ENCODE results near the gene RPE. TPM values are rescaled to one million over a fixed set of nuclear protein-coding genes. Genes with fewer than 3 reads are reported as not detected.
A peak's percentile ranks its signal among the peaks of the same experiment; 100 is the strongest.

Gene RPE
- total RNA-seq, 4 donors from 2014 or later, result 37.0 to 49.4 (median 39.5) TPM

DNA sequence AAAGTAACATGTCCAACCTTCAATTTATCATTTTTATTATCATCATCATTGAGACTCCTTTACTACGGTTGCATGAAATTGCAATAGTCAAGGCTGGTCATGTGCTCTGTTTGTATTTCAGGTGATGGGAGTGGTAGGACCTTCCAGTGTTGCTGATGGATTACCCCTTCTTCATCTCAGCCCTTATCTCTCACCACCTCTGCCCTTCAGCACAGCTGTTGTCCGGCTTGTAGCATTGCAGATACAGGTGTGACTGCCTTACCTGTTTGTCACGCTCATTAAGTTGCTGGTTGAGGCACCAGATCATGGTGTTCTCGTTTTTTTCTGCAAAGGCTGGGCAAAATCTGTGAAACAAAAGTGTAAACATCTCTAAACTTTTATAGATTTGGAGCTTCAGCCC lies 31.7 kb upstream of the RPE start:
- WGBS, result 80% methylated on average over 4 of the region's 4 CpGs
- Histone ChIP-seq H3K36me3 (no peaks in the 10 kb centered on the region), H3K27me3 (no peaks in the 10 kb centered on the region), H3K27ac (replicated peaks in 1 of 4) (no peak overlapping the region), H3K4me1 (no peaks in the 10 kb centered on the region), H3K4me3 (no peak overlapping the region), H3K9me3 (no peaks in the 10 kb centered on the region)
- intact Hi-C loops (cut with DNase I), result no loop called here
- no peak for TF ChIP-seq POLR2A (IDR thresholded peaks at IDR 0.05; ENCODE audit: low read depth)
- TF ChIP-seq CTCF (IDR thresholded peaks at IDR 0.05), result no peak
- no peak for TF ChIP-seq POLR2AphosphoS5 (IDR thresholded peaks at IDR 0.05)
- TF ChIP-seq EP300 (IDR thresholded peaks at IDR 0.05), result no peak
- DNase-seq (ENCODE audit: extremely low spot score), result no peak

DNA sequence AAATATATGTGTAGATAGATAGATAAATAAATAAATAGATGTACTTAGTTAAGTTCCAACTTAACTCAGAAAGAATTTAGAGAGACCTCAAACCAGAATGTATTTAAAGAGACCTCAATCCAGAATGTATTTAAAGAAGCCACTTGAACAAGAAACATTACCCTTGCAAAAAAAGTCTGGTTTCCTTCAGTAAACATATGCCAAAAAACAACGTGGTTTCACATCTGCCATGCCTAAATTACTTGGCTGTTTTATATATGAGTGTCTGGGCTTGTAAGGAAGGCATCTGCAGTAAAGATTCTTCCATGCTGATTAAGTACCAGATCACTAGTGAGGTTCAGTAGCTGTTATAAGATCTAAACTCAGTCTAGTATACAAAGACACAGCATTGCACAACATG lies 29.1 kb upstream of the RPE start:
- Histone ChIP-seq H3K9me3 (no peaks in the 10 kb centered on the region), H3K36me3 (no peaks in the 10 kb centered on the region), H3K27ac (replicated peaks in 1 of 4) (no peak overlapping the region), H3K4me1 (no peaks in the 10 kb centered on the region), H3K27me3 (peaks cover 0 to under 1% (median 0%) of the 10 kb centered on the region in 4 donors), H3K4me3 (no peak overlapping the region)
- DNase-seq (ENCODE audit: extremely low spot score), result no peak
- intact Hi-C loops (cut with DNase I), result no loop called here
- TF ChIP-seq POLR2AphosphoS5 (IDR thresholded peaks at IDR 0.05) (no peak), CTCF (IDR thresholded peaks at IDR 0.05) (no peak), POLR2A (IDR thresholded peaks at IDR 0.05; ENCODE audit: low read depth) (no peak), EP300 (IDR thresholded peaks at IDR 0.05) (no peak)
- 13% methylated on average over 1 of the region's 1 CpG for WGBS

DNA sequence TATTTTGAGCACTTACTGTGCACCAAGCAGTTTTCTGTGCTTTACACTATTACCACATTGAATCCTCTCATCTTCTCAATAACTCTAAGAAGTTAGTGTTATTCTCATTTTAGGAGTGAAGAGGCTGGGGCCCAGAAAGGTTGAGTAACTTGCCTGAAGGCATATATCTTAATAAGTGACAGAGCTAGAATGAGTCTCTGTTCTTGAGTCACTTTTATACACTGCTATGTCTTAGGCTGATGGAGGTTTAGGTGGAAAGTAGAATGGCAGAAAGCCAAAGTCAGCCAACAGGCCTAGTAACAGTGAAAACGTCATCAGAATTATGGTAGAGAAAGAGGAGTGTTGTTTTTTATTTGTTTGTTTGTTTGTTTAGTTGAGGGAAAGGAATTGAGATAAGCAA lies 27.9 kb upstream of the RPE start:
- Histone ChIP-seq H3K9me3 (no peaks in the 10 kb centered on the region), H3K27me3 (peaks cover 0 to 4% (median 0%) of the 10 kb centered on the region in 4 donors), H3K27ac (replicated peaks in 1 of 4) (no peak overlapping the region), H3K36me3 (no peaks in the 10 kb centered on the region), H3K4me1 (no peaks in the 10 kb centered on the region), H3K4me3 (no peak overlapping the region)
- TF ChIP-seq POLR2AphosphoS5 (IDR thresholded peaks at IDR 0.05) (no peak), EP300 (IDR thresholded peaks at IDR 0.05) (no peak)
- WGBS, result 43% methylated on average over 1 of the region's 1 CpG
- DNase-seq (ENCODE audit: extremely low spot score), result no peak
- intact Hi-C loops (cut with DNase I), result no loop called here

DNA sequence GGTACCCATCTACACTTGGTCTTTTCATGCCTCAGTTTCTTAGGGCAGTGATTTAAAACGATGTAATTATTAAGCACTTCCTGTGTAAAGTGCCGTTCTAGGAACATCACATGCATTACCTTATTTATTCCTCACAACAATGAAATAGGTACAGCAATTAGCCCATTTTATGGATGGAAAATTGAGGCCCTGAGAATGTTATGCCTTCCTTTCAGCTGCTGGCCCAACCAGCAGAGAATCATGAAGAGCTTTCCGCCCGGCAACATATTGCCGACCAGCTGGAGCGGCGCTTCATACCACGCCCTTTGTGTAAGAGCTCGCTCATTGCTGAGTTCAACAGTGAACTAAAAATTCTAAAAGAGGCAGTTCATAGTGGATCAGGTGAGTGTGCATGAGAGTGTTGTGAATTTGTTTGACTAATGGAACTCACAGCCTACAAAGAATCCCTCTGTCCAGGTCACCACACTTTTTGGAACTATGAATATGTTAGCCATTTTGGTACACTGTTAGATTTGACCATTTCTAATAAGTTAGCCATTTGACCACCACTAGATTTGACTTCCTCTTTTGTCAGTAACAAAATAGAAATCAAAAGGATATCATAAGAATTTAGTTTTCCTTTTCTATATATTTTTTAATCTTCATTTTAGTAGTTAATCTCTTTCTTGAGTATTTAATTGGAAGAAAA lies 25.6 kb upstream of the RPE start:
- Histone ChIP-seq H3K27me3 (peaks cover 0 to 4% (median 0%) of the 10 kb centered on the region in 4 donors), H3K9me3 (no peaks in the 10 kb centered on the region), H3K36me3 (no peaks in the 10 kb centered on the region), H3K4me3 (no peak overlapping the region), H3K27ac (replicated peaks in 1 of 4) (no peak overlapping the region), H3K4me1 (no peaks in the 10 kb centered on the region)
- intact Hi-C loops (cut with DNase I), result loop anchor here (2.0 kb wide), 1 partner anchor 220 kb away; no protein-coding TSS in a partner anchor
- TF ChIP-seq POLR2AphosphoS5 (IDR thresholded peaks at IDR 0.05) (no peak), CTCF (IDR thresholded peaks at IDR 0.05) (no peak), EP300 (IDR thresholded peaks at IDR 0.05) (no peak), POLR2A (IDR thresholded peaks at IDR 0.05; ENCODE audit: low read depth) (no peak)
- WGBS, result 91% methylated on average over 9 of the region's 9 CpGs
- no peak for DNase-seq (ENCODE audit: extremely low spot score)

- no peaks in the 10 kb centered on the region for H3K4me1 ChIP-seq
- intact Hi-C loops (cut with DNase I), result loop anchor here (2.0 kb wide), 1 partner anchor 219 kb away; no protein-coding TSS in a partner anchor
- H3K9me3 ChIP-seq, result no peaks in the 10 kb centered on the region
- H3K36me3 ChIP-seq, result no peaks in the 10 kb centered on the region
- no peak overlapping the region for H3K4me3 ChIP-seq
- no peak overlapping the region for H3K27ac ChIP-seq (replicated peaks in 1 of 4)
- DNase-seq (ENCODE audit: extremely low spot score), result no peak
- 93% methylated on average over 2 of the region's 2 CpGs for WGBS
- H3K27me3 ChIP-seq, result peaks cover 0 to 4% (median 0%) of the 10 kb centered on the region in 4 donors
- TF ChIP-seq POLR2A (IDR thresholded peaks at IDR 0.05; ENCODE audit: low read depth), result no peak
- no peak for TF ChIP-seq POLR2AphosphoS5 (IDR thresholded peaks at IDR 0.05)
- peak; percentile 56 to 66 (median 65) for TF ChIP-seq CTCF (IDR thresholded peaks at IDR 0.05)
Observed at GRCh38 chr2:209977386-209978239, 24.8 kb upstream of the RPE start.
